Large intestine (tissue), 3 donors: Measurements from ENCODE around the gene RNF222. TPM values are rescaled to one million over a fixed set of nuclear protein-coding genes. Genes with fewer than 3 reads are reported as not detected.
"Not testable (repeated sequence)": the region's sequence is repeated elsewhere in the genome, so short reads cannot be mapped to it uniquely, and the experiment has no call there.

Source experiments
- DNase-seq, 2 donors: peaks; one replicate each; pipeline versions ENCODE4 v3.0.0 to v3.0.0-alpha.2; 2013
- H3K27ac ChIP-seq: one replicate; pipeline ENCODE4 v1.5.1; 2013; ENCODE audit warnings: low read length
- H3K27me3 ChIP-seq: 2 replicates; pipeline ENCODE4 v1.6.1; 2013; ENCODE audit warnings: low read length; ENCODE audit not compliant: control insufficient read depth, insufficient read depth
- H3K36me3 ChIP-seq: 2 replicates; pipeline ENCODE4 v1.6.1; 2013; ENCODE audit warnings: low read length; ENCODE audit not compliant: control insufficient read depth, insufficient read depth
- H3K4me1 ChIP-seq: one replicate; pipeline ENCODE4 v1.6.1; 2013; ENCODE audit warnings: low read length; ENCODE audit not compliant: control insufficient read depth, insufficient read depth
- H3K4me3 ChIP-seq: one replicate; pipeline ENCODE4 v1.5.1; 2013; ENCODE audit warnings: low read length
- H3K9me3 ChIP-seq: one replicate; pipeline ENCODE4 v1.6.1; 2013; ENCODE audit warnings: mild to moderate bottlenecking, low read depth, low read length, moderate library complexity; ENCODE audit not compliant: control insufficient read depth
- WGBS: methylation state at CpG from one replicate; pipeline ENCODE4 v1.1.5; 2013; ENCODE audit warnings: low lambda C conversion rate; ENCODE audit not compliant: insufficient coverage; 5-methylcytosine and 5-hydroxymethylcytosine counted together
- polyA plus RNA-seq: library from polyadenylated mRNA; unstranded; fragments of 120-200 nt; gene quantifications from one replicate; pipeline ENCODE4 v1.2.1, GENCODE V29; 2013

RNF222 gene
- polyA plus RNA-seq, 1 donor, result 0.13 TPM

GRCh38 chr17:8382052-8382879, 15.4 kb downstream of the RNF222 start:
- WGBS, result 14% methylated on average over 7 of the region's 27 CpGs
- no peaks in the 10 kb centered on the region for H3K9me3 ChIP-seq
- no peak for DNase-seq
- H3K27ac ChIP-seq, result peak overlapping the region; percentile 52
- H3K36me3 ChIP-seq, result peaks cover 46% of the 10 kb centered on the region
- H3K27me3 ChIP-seq, result no peaks in the 10 kb centered on the region
- peak overlapping the region; percentile 90 for H3K4me3 ChIP-seq
- peaks cover 21% of the 10 kb centered on the region for H3K4me1 ChIP-seq

GRCh38 chr17:8380049-8380448, 17.6 kb downstream of the RNF222 start:
- H3K9me3 ChIP-seq, result no peaks in the 10 kb centered on the region
- H3K36me3 ChIP-seq, result peaks cover 48% of the 10 kb centered on the region
- H3K4me3 ChIP-seq, result no peak overlapping the region
- no peaks in the 10 kb centered on the region for H3K27me3 ChIP-seq
- WGBS, result no CpG with 5 or more reads among the region's 3 CpGs
- DNase-seq, result no peak
- H3K27ac ChIP-seq, result no peak overlapping the region
- peaks cover 24% of the 10 kb centered on the region for H3K4me1 ChIP-seq

DNA sequence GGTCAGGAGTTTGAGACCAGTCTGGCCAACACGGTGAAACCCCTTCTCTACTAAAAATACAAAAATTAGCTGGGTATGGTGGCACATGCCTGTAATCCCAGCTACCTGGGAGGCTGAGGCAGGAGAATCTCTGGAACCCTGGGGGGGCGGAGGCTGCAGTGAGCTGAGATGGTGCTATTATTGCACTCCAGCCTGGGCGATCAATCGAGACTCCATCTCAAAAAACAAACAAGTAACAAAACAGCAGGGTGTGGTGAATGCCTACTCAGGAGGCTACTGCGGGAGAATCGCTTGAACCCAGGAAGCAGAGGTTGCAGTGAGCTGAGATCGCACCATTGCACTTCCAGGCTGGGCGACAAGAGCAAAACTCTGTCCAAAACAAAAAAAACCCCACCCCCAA, 19.5 kb downstream of the RNF222 start:
- WGBS, result no CpG with 5 or more reads among the region's 8 CpGs
- not testable (repeated sequence) for H3K27ac ChIP-seq, H3K27me3 ChIP-seq, H3K4me3 ChIP-seq, DNase-seq, H3K9me3 ChIP-seq
- Histone ChIP-seq H3K4me1 (peaks cover 19% of the 10 kb centered on the region), H3K36me3 (peaks cover 48% of the 10 kb centered on the region)

GRCh38 chr17:8377422-8377821, 20.2 kb downstream of the RNF222 start:
- peaks cover 48% of the 10 kb centered on the region for H3K36me3 ChIP-seq
- no peaks in the 10 kb centered on the region for H3K9me3 ChIP-seq
- no peak overlapping the region for H3K4me3 ChIP-seq
- no CpG with 5 or more reads among the region's 4 CpGs for WGBS
- no peaks in the 10 kb centered on the region for H3K27me3 ChIP-seq
- peaks cover 19% of the 10 kb centered on the region for H3K4me1 ChIP-seq
- DNase-seq, result no peak
- H3K27ac ChIP-seq, result peak overlapping the region; percentile 83

DNA sequence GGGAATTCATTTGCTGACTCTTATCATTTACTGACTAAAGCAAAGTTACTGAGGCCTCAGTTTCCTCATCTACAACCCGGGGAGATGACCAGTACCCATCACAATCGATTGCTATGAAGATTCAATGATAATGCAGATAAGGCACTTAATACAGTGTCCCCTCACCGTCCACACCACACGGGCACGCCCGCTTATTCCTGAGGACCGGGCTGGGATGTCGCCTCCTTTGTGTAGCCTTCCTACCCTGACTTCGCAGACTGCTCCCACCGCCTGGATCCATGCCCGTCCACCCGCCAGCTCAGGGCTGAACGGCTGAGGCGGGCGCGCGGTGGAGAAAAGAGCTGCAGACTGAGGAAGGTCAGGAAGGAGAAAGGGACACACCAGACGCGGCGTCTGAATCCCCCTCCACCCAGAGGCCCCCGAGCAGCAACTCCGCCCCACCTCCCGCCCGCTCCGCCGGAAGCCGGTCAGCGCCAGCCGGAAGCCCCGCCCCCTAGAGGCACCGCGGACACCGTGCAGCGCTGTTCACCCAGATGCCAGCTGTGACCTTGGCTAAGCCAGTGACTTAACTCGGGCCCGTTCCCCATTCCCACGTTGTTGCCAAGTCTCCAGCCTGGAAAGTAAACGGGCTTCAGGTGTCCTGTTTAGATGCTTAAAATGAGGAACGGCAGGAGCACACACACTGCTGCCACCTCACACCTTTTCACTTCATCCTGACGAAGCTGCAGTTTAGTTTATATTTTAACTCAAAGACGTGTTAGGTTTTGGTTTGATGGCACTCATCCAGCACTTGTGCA, 21.2 kb downstream of the RNF222 start, which contains the start of gene KRABD2:
Gene KRABD2, minus strand, starts transcription at position 434 of the 797 bp plus-strand sequence.
- peak; percentile 87 to 93 for DNase-seq
- no CpG with 5 or more reads among the region's 41 CpGs for WGBS
- Histone ChIP-seq H3K36me3 (peaks cover 45% of the 10 kb centered on the region), H3K4me1 (peaks cover 13% of the 10 kb centered on the region), H3K27ac (peak within 1 kb of the TSS; percentile 83), H3K27me3 (no peaks in the 10 kb centered on the region), H3K4me3 (peak within 1 kb of the TSS; percentile 73), H3K9me3 (no peaks in the 10 kb centered on the region)

GRCh38 chr17:8375738-8376259, 21.8 kb downstream of the RNF222 start:
- H3K36me3 ChIP-seq, result peaks cover 42% of the 10 kb centered on the region
- WGBS, result 0% methylated on average over 1 of the region's 18 CpGs
- DNase-seq, result peak; percentile 21 to 71
- H3K4me3 ChIP-seq, result peak overlapping the region; percentile 73
- H3K9me3 ChIP-seq, result no peaks in the 10 kb centered on the region
- H3K27ac ChIP-seq, result peak overlapping the region; percentile 83
- peaks cover 7% of the 10 kb centered on the region for H3K4me1 ChIP-seq
- no peaks in the 10 kb centered on the region for H3K27me3 ChIP-seq

DNA sequence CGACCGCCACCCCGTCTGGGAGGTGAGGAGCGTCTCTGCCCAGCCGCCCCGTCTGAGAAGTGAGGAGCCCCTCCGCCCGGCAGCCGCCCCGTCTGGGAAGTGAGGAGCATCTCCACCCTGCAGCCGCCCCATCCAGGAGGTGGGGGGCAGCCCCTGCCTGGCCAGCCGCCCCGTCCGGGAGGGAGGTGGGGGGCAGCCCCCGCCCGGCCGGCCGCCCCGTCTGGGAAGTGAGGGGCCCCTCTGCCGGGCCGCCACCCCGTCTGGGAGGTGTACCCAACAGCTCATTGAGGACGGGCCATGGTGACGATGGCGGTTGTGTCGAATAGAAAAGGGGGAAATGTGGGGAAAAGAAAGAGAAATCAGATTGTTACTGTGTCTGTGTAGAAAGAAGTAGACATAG, 23.8 kb downstream of the RNF222 start:
- not testable (repeated sequence) for H3K4me1 ChIP-seq, H3K4me3 ChIP-seq, DNase-seq, H3K27me3 ChIP-seq, H3K9me3 ChIP-seq, H3K27ac ChIP-seq
- WGBS, result no CpG with 5 or more reads among the region's 26 CpGs
- peaks cover 36% of the 10 kb centered on the region for H3K36me3 ChIP-seq

DNA sequence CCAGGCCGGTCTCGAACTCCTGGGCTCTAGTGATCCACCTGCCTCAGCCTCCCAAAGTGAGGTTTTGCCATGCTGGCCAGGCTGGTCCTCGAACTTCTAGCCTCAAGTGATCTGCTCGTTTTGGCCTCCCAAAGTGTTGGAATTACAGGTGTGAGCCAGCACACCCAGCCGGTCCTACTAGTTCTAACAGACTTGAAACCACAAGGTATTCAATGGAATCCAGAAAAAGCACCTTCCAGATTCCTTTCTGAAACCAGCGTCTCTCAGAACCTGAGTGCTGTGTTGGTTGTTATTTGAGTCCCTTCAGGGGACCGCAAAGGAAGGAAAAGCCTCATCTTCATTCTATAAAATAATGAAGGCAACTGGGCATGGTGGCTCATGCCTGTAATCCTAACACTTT, 25.2 kb downstream of the RNF222 start:
- no CpG with 5 or more reads among the region's 7 CpGs for WGBS
- H3K4me1 ChIP-seq, result peaks cover 8% of the 10 kb centered on the region
- no peak overlapping the region for H3K4me3 ChIP-seq
- H3K27ac ChIP-seq, result no peak overlapping the region
- peaks cover 26% of the 10 kb centered on the region for H3K36me3 ChIP-seq
- H3K27me3 ChIP-seq, result no peaks in the 10 kb centered on the region
- no peaks in the 10 kb centered on the region for H3K9me3 ChIP-seq
- DNase-seq, result no peak

DNA sequence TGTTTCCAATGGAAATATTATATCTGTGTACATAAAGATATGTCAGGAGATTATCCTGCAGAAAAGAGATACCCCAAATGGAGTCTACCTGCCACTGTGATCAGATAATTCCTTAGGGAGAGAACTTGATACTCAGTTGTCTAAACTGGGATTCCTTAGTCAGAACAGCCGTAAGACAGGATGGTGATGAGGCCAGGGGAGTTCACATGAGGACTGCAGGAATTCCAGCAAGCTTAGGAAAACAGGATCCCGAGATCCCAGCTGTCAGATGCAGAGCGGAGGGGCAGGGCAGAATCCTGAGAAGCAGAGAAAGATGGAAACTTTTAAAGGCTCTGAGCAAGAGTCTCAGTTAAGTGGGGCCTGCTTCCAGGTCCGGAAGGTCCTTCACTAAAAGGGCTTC, 25.8 kb downstream of the RNF222 start:
- no peaks in the 10 kb centered on the region for H3K9me3 ChIP-seq
- peaks cover 8% of the 10 kb centered on the region for H3K4me1 ChIP-seq
- WGBS, result no CpG with 5 or more reads among the region's 4 CpGs
- no peaks in the 10 kb centered on the region for H3K27me3 ChIP-seq
- H3K36me3 ChIP-seq, result peaks cover 22% of the 10 kb centered on the region
- H3K27ac ChIP-seq, result no peak overlapping the region
- no peak for DNase-seq
- no peak overlapping the region for H3K4me3 ChIP-seq

DNA sequence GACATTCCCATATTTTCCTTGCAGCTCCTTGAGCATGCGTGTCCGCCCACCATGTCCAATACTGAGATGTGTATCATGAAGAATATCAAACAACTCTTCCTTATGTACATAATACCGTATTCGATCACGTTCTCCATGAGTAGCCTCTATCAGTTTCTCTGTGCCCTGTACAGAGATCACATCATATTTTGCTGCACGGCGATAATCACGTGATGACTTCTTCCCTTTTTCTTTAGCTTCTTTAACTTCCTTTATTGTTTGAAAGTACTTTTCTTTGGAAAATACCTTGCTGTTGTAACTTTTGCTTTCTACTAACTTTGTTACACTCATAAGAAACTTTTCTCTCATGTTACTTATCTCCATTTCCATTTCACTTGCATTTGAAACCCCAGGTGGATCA, 27.7 kb downstream of the RNF222 start:
- Histone ChIP-seq H3K9me3 (no peaks in the 10 kb centered on the region), H3K27me3 (no peaks in the 10 kb centered on the region), H3K36me3 (peaks cover 26% of the 10 kb centered on the region), H3K4me1 (peaks cover 4% of the 10 kb centered on the region), H3K27ac (no peak overlapping the region), H3K4me3 (no peak overlapping the region)
- DNase-seq, result no peak
- WGBS, result 96% methylated on average over 8 of the region's 8 CpGs
